Natural killer cell (primary cell): ENCODE results near the gene CIZ1. TPM values are rescaled to one million over a fixed set of nuclear protein-coding genes. Genes with fewer than 3 reads are reported as not detected.

ENCODE experiments used
- ATAC-seq, 3 donors: fragments of 150-1000 bp in 2 of 3; fragments of 200-7000 bp in 1 of 3; cut with Tn5 transposase; 1 replicate in 1 of 3; 2 replicates in 2 of 3; pipeline ENCODE4 v1.10.0; 2021; ENCODE audit warnings: mild to moderate bottlenecking in 2 of 3, moderate library complexity in 2 of 3
- DNase-seq, 2 donors: peaks; one replicate each; pipeline versions ENCODE4 v3.0.0 to v3.0.0-alpha.2; 2013 to 2021; ENCODE audit warnings: mixed read lengths in 1 of 2
- H3K27ac ChIP-seq: one replicate; pipeline ENCODE4 v1.5.1; 2013; ENCODE audit warnings: mild to moderate bottlenecking, low read length
- H3K27me3 ChIP-seq: one replicate; pipeline ENCODE4 v1.6.1; 2013; ENCODE audit warnings: low read length; ENCODE audit not compliant: control insufficient read depth, insufficient read depth
- H3K36me3 ChIP-seq: one replicate; pipeline ENCODE4 v1.6.1; 2013; ENCODE audit warnings: low read length; ENCODE audit not compliant: control insufficient read depth, insufficient read depth
- H3K4me1 ChIP-seq: one replicate; pipeline ENCODE4 v1.6.1; 2013; ENCODE audit warnings: low read length; ENCODE audit not compliant: control insufficient read depth, insufficient read depth
- H3K4me3 ChIP-seq: one replicate; pipeline ENCODE4 v1.5.1; 2013; ENCODE audit warnings: low read length
- H3K9me3 ChIP-seq: one replicate; pipeline ENCODE4 v1.6.1; 2013; ENCODE audit warnings: low read length; ENCODE audit not compliant: control insufficient read depth, insufficient read depth
- H3K27ac Mint-ChIP-seq, 2 donors: one replicate each; pipeline ENCODE4 v1.8.0; 2022; ENCODE audit warnings: mild to moderate bottlenecking in 2 of 2, mixed read lengths in 2 of 2, moderate library complexity in 1 of 2
- H3K27me3 Mint-ChIP-seq, 2 donors: one replicate each; pipeline ENCODE4 v1.8.0; 2022; ENCODE audit warnings: low read depth in 2 of 2, mixed read lengths in 2 of 2
- H3K36me3 Mint-ChIP-seq: one replicate; pipeline ENCODE4 v1.8.0; 2022; ENCODE audit warnings: mixed read lengths
- H3K4me1 Mint-ChIP-seq, 2 donors: one replicate each; pipeline ENCODE4 v1.8.0; 2022; ENCODE audit warnings: mixed read lengths in 2 of 2
- H3K4me3 Mint-ChIP-seq: one replicate; pipeline ENCODE4 v1.8.0; 2022; ENCODE audit warnings: mild to moderate bottlenecking, moderate library complexity, mixed read lengths
- H3K9me3 Mint-ChIP-seq, 2 donors: one replicate each; pipeline ENCODE4 v1.8.0; 2022; ENCODE audit warnings: mixed read lengths in 2 of 2
- WGBS: methylation state at CpG from one replicate; pipeline ENCODE4 v1.1.7; 2013; ENCODE audit warnings: missing lambda C conversion rate; ENCODE audit not compliant: insufficient coverage; 5-methylcytosine and 5-hydroxymethylcytosine counted together
- intact Hi-C: fragments of 100-400 bp; cut with micrococcal nuclease; formaldehyde crosslinking; loops from one replicate; pipeline ENCODE4 v1.14.2; 2022
- total RNA-seq, 4 donors: library from RNA; stranded (reverse); fragments of 120-200 nt in 1 of 4; gene quantifications; one replicate each; pipeline versions ENCODE4 v1.2.3 to v1.2.4, GENCODE V29; 2013 to 2022
- TF ChIP-seq, protein P1 (sequence below): fragments of 200-600 bp; IDR thresholded peaks from one replicate; pipeline ENCODE4 v1.8.0; 2022; ENCODE audit warnings: antibody characterized with exemption

CIZ1 gene, protein sequence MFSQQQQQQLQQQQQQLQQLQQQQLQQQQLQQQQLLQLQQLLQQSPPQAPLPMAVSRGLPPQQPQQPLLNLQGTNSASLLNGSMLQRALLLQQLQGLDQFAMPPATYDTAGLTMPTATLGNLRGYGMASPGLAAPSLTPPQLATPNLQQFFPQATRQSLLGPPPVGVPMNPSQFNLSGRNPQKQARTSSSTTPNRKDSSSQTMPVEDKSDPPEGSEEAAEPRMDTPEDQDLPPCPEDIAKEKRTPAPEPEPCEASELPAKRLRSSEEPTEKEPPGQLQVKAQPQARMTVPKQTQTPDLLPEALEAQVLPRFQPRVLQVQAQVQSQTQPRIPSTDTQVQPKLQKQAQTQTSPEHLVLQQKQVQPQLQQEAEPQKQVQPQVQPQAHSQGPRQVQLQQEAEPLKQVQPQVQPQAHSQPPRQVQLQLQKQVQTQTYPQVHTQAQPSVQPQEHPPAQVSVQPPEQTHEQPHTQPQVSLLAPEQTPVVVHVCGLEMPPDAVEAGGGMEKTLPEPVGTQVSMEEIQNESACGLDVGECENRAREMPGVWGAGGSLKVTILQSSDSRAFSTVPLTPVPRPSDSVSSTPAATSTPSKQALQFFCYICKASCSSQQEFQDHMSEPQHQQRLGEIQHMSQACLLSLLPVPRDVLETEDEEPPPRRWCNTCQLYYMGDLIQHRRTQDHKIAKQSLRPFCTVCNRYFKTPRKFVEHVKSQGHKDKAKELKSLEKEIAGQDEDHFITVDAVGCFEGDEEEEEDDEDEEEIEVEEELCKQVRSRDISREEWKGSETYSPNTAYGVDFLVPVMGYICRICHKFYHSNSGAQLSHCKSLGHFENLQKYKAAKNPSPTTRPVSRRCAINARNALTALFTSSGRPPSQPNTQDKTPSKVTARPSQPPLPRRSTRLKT
- total RNA-seq: 100 to 1,000 TPM; 152 to 165 (median 159) TPM
- total RNA-seq (2013): 48.5 TPM

- ATAC-seq (peak; percentile 85 to 96 (median 92)), DNase-seq (peak; percentile 77 to 86)
- Mint-ChIP-seq H3K9me3 (no peaks in the 10 kb centered on the region), H3K4me1 (peaks cover 13 to 30% of the 10 kb centered on the region in 2 donors), H3K36me3 (no peaks in the 10 kb centered on the region), H3K4me3 (peak within 1 kb of the TSS; percentile 96), H3K27me3 (no peaks in the 10 kb centered on the region), H3K27ac (peak within 1 kb of the TSS; percentile 82 to 90)
- under 1% methylated on average over 71 of the region's 71 CpGs for WGBS
- peaks cover 10% of the 10 kb centered on the region for H3K36me3 ChIP-seq
- H3K27me3 ChIP-seq: no peaks in the 10 kb centered on the region
- peaks cover 24% of the 10 kb centered on the region for H3K4me1 ChIP-seq
- H3K9me3 ChIP-seq: no peaks in the 10 kb centered on the region
- peak within 1 kb of the TSS; percentile 83 for H3K4me3 ChIP-seq
- intact Hi-C loops: loop anchor here (1.0 to 10.0 kb wide), 2 partner anchors 12 to 133 kb away; partner anchors contain the start of genes COQ4, DNM1 and TRUB2
- TF ChIP-seq, protein P1, sequence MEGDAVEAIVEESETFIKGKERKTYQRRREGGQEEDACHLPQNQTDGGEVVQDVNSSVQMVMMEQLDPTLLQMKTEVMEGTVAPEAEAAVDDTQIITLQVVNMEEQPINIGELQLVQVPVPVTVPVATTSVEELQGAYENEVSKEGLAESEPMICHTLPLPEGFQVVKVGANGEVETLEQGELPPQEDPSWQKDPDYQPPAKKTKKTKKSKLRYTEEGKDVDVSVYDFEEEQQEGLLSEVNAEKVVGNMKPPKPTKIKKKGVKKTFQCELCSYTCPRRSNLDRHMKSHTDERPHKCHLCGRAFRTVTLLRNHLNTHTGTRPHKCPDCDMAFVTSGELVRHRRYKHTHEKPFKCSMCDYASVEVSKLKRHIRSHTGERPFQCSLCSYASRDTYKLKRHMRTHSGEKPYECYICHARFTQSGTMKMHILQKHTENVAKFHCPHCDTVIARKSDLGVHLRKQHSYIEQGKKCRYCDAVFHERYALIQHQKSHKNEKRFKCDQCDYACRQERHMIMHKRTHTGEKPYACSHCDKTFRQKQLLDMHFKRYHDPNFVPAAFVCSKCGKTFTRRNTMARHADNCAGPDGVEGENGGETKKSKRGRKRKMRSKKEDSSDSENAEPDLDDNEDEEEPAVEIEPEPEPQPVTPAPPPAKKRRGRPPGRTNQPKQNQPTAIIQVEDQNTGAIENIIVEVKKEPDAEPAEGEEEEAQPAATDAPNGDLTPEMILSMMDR: peak; percentile 73
- H3K27ac ChIP-seq: peak within 1 kb of the TSS; percentile 63
Measured at GRCh38 chr9:128191406-128192046, at the start of gene CIZ1. Gene CIZ1, minus strand, starts transcription at chr9:128191572. Its CDS starts 715 bp downstream, at chr9:128190857.

DNA sequence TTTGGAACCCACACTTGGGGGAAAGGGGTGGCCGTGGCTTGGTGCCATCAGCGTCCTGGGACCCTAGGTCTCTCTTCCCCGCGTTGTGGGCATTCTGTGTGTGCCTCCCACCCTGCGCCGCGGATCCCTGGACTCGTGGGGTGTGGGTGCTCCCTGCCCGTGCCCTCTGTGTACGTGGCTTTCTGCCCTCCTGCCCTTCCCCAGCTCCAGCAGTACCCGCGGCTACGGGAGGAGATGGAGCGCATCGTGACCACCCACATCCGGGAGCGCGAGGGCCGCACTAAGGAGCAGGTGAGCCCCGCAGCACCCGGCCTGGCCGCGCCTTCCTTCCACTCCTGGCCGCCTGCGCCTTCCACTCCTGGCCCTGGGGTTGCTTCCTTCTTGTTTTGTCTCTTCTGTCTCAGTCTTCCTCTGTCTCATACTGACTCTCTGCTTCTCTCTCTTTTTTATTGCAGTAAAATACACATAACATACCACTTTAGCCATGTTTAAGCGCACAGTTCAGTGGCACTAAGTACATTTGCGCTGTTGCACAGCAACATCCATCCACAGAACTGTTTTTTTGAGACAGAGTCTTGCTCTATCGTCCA lies 42.5 kb upstream of the CIZ1 start:
- H3K27me3 Mint-ChIP-seq: peaks cover 0 to 3% of the 10 kb centered on the region in 2 donors
- H3K4me1 Mint-ChIP-seq: no peaks in the 10 kb centered on the region
- Histone ChIP-seq H3K36me3 (no peaks in the 10 kb centered on the region), H3K27ac (no peak overlapping the region), H3K27me3 (no peaks in the 10 kb centered on the region), H3K4me3 (no peak overlapping the region), H3K4me1 (no peaks in the 10 kb centered on the region), H3K9me3 (no peaks in the 10 kb centered on the region)
- ATAC-seq: no peak
- intact Hi-C loops: no loop called here
- H3K4me3 Mint-ChIP-seq: no peak overlapping the region
- H3K27ac Mint-ChIP-seq: no peak overlapping the region
- WGBS: 89% methylated on average over 28 of the region's 28 CpGs
- no peaks in the 10 kb centered on the region for H3K9me3 Mint-ChIP-seq
- no peak for DNase-seq
- TF ChIP-seq, protein P1: no peak
- no peaks in the 10 kb centered on the region for H3K36me3 Mint-ChIP-seq

- Mint-ChIP-seq H3K9me3 (no peaks in the 10 kb centered on the region), H3K4me1 (no peaks in the 10 kb centered on the region), H3K36me3 (no peaks in the 10 kb centered on the region), H3K27me3 (peaks cover 0 to 3% of the 10 kb centered on the region in 2 donors), H3K4me3 (no peak overlapping the region), H3K27ac (no peak overlapping the region)
- TF ChIP-seq, protein P1: no peak
- Histone ChIP-seq H3K9me3 (no peaks in the 10 kb centered on the region), H3K27ac (no peak overlapping the region), H3K4me1 (no peaks in the 10 kb centered on the region), H3K4me3 (no peak overlapping the region), H3K36me3 (no peaks in the 10 kb centered on the region), H3K27me3 (no peaks in the 10 kb centered on the region)
- intact Hi-C loops: no loop called here
- no peak for DNase-seq
- no peak for ATAC-seq
- WGBS: 86% methylated on average over 21 of the region's 22 CpGs
Measured at GRCh38 chr9:128232528-128233428, 41.4 kb upstream of the CIZ1 start.
